Neural progenitor cell (in vitro differentiated cells): ENCODE measurements around the gene GNAS. TPM values are rescaled to one million over a fixed set of nuclear protein-coding genes. Genes with fewer than 3 reads are reported as not detected.

Experiments used
- DNase-seq: peaks from one replicate; pipeline ENCODE4 v3.0.0-alpha.2; 2016; ENCODE audit warnings: low spot score
- H2AFZ ChIP-seq: fragments of 200-600 bp; sonication (generic); replicated peaks from 2 replicates; pipeline ENCODE4 v1.6.1; 2016; ENCODE audit warnings: antibody characterized with exemption
- H3F3A ChIP-seq: fragments of 200-600 bp; sonication (generic); 2 replicates; pipeline ENCODE4 v1.6.1; 2016; ENCODE audit warnings: antibody characterized with exemption, low read depth
- H3K27ac ChIP-seq: fragments of 200-600 bp; sonication (generic); 2 replicates; pipeline ENCODE4 v1.5.1; 2016; ENCODE audit warnings: mild to moderate bottlenecking
- H3K27me3 ChIP-seq: fragments of 200-600 bp; sonication (generic); 2 replicates; pipeline ENCODE4 v1.6.1; 2016; ENCODE audit warnings: mild to moderate bottlenecking, moderate library complexity
- H3K36me3 ChIP-seq: fragments of 200-600 bp; sonication (generic); 2 replicates; pipeline ENCODE4 v1.5.1; 2016
- H3K4me1 ChIP-seq: fragments of 200-600 bp; sonication (generic); 2 replicates; pipeline ENCODE4 v1.6.1; 2016; ENCODE audit warnings: mixed run types
- H3K4me2 ChIP-seq: fragments of 200-600 bp; sonication (generic); 2 replicates; pipeline ENCODE4 v1.6.1; 2016
- H3K4me3 ChIP-seq: fragments of 200-600 bp; sonication (generic); 2 replicates; pipeline ENCODE4 v1.5.1; 2016
- H3K79me2 ChIP-seq: fragments of 200-600 bp; sonication (generic); 2 replicates; pipeline ENCODE4 v1.6.1; 2016; ENCODE audit warnings: low read depth
- H3K9ac ChIP-seq: fragments of 200-600 bp; sonication (generic); 2 replicates; pipeline ENCODE4 v1.6.1; 2016
- H3K9me3 ChIP-seq: fragments of 200-600 bp; sonication (generic); 2 replicates; pipeline ENCODE4 v1.5.1; 2016; ENCODE audit warnings: low read depth
- H4K20me1 ChIP-seq: fragments of 200-600 bp; sonication (generic); 2 replicates; pipeline ENCODE4 v1.6.1; 2016; ENCODE audit warnings: low read depth
- H3K27ac Mint-ChIP-seq: 3 replicates; pipeline ENCODE4 v1.8.0; 2021; ENCODE audit warnings: mixed read lengths
- H3K27me3 Mint-ChIP-seq: 2 replicates; pipeline ENCODE4 v1.8.0; 2022; ENCODE audit warnings: low read depth, mild to moderate bottlenecking, inconsistent platforms, moderate library complexity, mixed read lengths; ENCODE audit not compliant: insufficient read depth
- H3K36me3 Mint-ChIP-seq: 3 replicates; pipeline ENCODE4 v1.8.0; 2021; ENCODE audit warnings: mixed read lengths
- H3K4me1 Mint-ChIP-seq: 3 replicates; pipeline ENCODE4 v1.8.0; 2021; ENCODE audit warnings: mixed read lengths
- H3K4me3 Mint-ChIP-seq: 3 replicates; pipeline ENCODE4 v1.8.0; 2021; ENCODE audit warnings: mild to moderate bottlenecking, moderate library complexity, mixed read lengths
- H3K9me3 Mint-ChIP-seq: 3 replicates; pipeline ENCODE4 v1.8.0; 2020; ENCODE audit warnings: mixed read lengths
- EZH2 ChIP-seq: fragments of 200-600 bp; sonication (generic); IDR thresholded peaks from 2 replicates; pipeline ENCODE4 v1.6.1; 2017; ENCODE audit warnings: antibody characterized with exemption, mild to moderate bottlenecking, moderate library complexity
- EZH2phosphoT487 ChIP-seq: fragments of 200-600 bp; sonication (generic); IDR thresholded peaks from 2 replicates; pipeline ENCODE4 v1.6.1; 2017; ENCODE audit warnings: antibody characterized with exemption
- total RNA-seq: library from RNA; depleted of rRNA; stranded (reverse); fragments of >200 nt; gene quantifications from 2 replicates; pipeline ENCODE4 v1.2.3, GENCODE V29; 2015; ENCODE audit warnings: low replicate concordance
- TF ChIP-seq, protein P1 (sequence below): fragments of 200-600 bp; sonication (generic); IDR thresholded peaks from 2 replicates; pipeline ENCODE4 v1.5.1; 2017; ENCODE audit warnings: antibody characterized with exemption, mild to moderate bottlenecking

The GNAS gene
- total RNA-seq, 1 donor from 2014 or later: 794 TPM

GRCh38 chr20:58909585-58909984 is 57.1 kb downstream of the GNAS start:
- Mint-ChIP-seq H3K9me3 (no peaks in the 10 kb centered on the region), H3K27ac (no peak overlapping the region), H3K36me3 (peaks cover 63% of the 10 kb centered on the region), H3K27me3 (peaks cover 2% of the 10 kb centered on the region), H3K4me3 (no peak overlapping the region), H3K4me1 (peaks cover 17% of the 10 kb centered on the region)
- Histone ChIP-seq H3K4me2 (no peak overlapping the region), H4K20me1 (peaks cover 31% of the 10 kb centered on the region), H3K27me3 (no peaks in the 10 kb centered on the region), H3K4me3 (no peak overlapping the region), H3K9me3 (no peaks in the 10 kb centered on the region), H3K79me2 (peaks cover 25% of the 10 kb centered on the region), H3K27ac (no peak overlapping the region), H3K9ac (no peak overlapping the region), H3K4me1 (peaks cover 12% of the 10 kb centered on the region), H2AFZ (no peak overlapping the region), H3K36me3 (peaks cover 37% of the 10 kb centered on the region), H3F3A (peaks cover 64% of the 10 kb centered on the region)
- DNase-seq: no peak
- TF ChIP-seq, protein P1, sequence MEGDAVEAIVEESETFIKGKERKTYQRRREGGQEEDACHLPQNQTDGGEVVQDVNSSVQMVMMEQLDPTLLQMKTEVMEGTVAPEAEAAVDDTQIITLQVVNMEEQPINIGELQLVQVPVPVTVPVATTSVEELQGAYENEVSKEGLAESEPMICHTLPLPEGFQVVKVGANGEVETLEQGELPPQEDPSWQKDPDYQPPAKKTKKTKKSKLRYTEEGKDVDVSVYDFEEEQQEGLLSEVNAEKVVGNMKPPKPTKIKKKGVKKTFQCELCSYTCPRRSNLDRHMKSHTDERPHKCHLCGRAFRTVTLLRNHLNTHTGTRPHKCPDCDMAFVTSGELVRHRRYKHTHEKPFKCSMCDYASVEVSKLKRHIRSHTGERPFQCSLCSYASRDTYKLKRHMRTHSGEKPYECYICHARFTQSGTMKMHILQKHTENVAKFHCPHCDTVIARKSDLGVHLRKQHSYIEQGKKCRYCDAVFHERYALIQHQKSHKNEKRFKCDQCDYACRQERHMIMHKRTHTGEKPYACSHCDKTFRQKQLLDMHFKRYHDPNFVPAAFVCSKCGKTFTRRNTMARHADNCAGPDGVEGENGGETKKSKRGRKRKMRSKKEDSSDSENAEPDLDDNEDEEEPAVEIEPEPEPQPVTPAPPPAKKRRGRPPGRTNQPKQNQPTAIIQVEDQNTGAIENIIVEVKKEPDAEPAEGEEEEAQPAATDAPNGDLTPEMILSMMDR: no peak
- TF ChIP-seq EZH2phosphoT487 (no peak), EZH2 (no peak)

DNA sequence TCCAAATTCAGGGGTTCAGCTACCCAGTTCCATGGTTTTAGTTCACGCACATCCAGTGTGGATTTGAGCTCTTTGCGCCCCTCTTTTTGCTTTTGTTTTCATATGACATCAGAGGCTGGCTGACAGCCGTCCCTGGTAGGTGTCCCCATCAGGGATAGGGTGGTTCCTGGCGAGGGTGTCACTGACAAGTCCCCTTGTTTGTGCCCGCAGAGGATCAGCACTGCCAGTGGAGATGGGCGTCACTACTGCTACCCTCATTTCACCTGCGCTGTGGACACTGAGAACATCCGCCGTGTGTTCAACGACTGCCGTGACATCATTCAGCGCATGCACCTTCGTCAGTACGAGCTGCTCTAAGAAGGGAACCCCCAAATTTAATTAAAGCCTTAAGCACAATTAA is 58.0 kb downstream of the GNAS start:
- no peak for TF ChIP-seq EZH2phosphoT487
- TF ChIP-seq, protein P1: no peak
- H3K36me3 ChIP-seq: peaks cover 30% of the 10 kb centered on the region
- Mint-ChIP-seq H3K27ac (no peak overlapping the region), H3K9me3 (no peaks in the 10 kb centered on the region), H3K4me1 (peaks cover 17% of the 10 kb centered on the region), H3K36me3 (peaks cover 56% of the 10 kb centered on the region), H3K27me3 (peaks cover 2% of the 10 kb centered on the region), H3K4me3 (no peak overlapping the region)
- peaks cover 56% of the 10 kb centered on the region for H3F3A ChIP-seq
- H3K4me2 ChIP-seq: no peak overlapping the region
- H3K27ac ChIP-seq: no peak overlapping the region
- H2AFZ ChIP-seq: no peak overlapping the region
- H4K20me1 ChIP-seq: peaks cover 23% of the 10 kb centered on the region
- H3K27me3 ChIP-seq: no peaks in the 10 kb centered on the region
- no peaks in the 10 kb centered on the region for H3K9me3 ChIP-seq
- H3K9ac ChIP-seq: no peak overlapping the region
- peaks cover 16% of the 10 kb centered on the region for H3K79me2 ChIP-seq
- H3K4me3 ChIP-seq: no peak overlapping the region
- H3K4me1 ChIP-seq: peaks cover 12% of the 10 kb centered on the region
- no peak for DNase-seq

DNA sequence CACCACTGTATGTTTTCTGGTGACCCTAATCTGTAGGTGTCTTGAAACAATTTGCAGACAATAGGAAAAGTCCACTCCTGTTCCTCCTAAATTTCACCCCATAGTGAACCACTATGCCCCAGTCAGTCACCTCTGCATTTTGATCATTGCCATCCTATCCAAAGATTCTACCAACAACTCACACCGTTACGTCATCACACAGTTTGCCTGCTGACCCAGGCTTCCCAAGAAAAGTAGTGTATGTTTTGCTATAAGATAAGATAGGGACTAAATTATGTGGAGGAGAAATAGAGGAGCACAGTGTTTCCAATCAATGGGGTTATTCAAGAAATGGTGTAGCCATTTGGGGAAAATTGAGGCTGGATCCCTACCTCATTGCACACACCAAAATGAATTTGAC is 58.8 kb downstream of the GNAS start:
- Histone ChIP-seq H3F3A (peaks cover 52% of the 10 kb centered on the region), H3K4me3 (no peak overlapping the region), H3K27me3 (no peaks in the 10 kb centered on the region), H3K4me1 (peaks cover 13% of the 10 kb centered on the region), H3K4me2 (no peak overlapping the region), H3K27ac (no peak overlapping the region), H3K9ac (no peak overlapping the region), H3K9me3 (no peaks in the 10 kb centered on the region), H2AFZ (no peak overlapping the region), H3K36me3 (peaks cover 25% of the 10 kb centered on the region), H3K79me2 (peaks cover 8% of the 10 kb centered on the region), H4K20me1 (peaks cover 16% of the 10 kb centered on the region)
- H3K9me3 Mint-ChIP-seq: no peaks in the 10 kb centered on the region
- TF ChIP-seq EZH2phosphoT487 (no peak), EZH2 (no peak)
- TF ChIP-seq, protein P1: no peak
- H3K4me1 Mint-ChIP-seq: peaks cover 20% of the 10 kb centered on the region
- H3K27ac Mint-ChIP-seq: no peak overlapping the region
- no peak overlapping the region for H3K4me3 Mint-ChIP-seq
- H3K27me3 Mint-ChIP-seq: peaks cover 2% of the 10 kb centered on the region
- DNase-seq: no peak
- H3K36me3 Mint-ChIP-seq: peaks cover 50% of the 10 kb centered on the region
